HG03342 (cell line): ENCODE measurements around the gene LATS2.

Experiments used
- ATAC-seq: cut with Tn5 transposase; IDR thresholded peaks from one replicate; pipeline ENCODE4 v1.9.1; 2021; ENCODE audit warnings: mild to moderate bottlenecking, moderate library complexity; ENCODE audit not compliant: unreplicated experiment

LATS2 gene

DNA sequence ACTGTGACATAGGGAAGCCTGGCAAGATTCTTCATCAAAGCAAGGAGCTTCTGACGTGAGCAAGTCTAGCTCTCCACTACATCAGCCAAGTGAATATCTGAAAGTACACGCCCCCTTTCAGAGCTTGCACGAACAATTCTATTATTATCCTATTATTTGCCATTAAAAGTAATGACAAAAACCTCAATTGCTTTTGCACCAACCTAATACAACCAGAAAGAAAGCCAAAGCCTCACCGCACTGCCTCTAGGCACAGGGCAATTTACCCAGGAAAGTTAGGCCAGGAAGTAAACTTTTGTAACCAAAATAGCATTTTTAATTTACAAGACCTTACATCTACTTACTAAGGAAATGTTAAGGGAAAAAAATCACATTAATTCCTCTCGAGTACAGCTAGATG lies 41.2 kb downstream of the LATS2 start:
- no peak for ATAC-seq

DNA sequence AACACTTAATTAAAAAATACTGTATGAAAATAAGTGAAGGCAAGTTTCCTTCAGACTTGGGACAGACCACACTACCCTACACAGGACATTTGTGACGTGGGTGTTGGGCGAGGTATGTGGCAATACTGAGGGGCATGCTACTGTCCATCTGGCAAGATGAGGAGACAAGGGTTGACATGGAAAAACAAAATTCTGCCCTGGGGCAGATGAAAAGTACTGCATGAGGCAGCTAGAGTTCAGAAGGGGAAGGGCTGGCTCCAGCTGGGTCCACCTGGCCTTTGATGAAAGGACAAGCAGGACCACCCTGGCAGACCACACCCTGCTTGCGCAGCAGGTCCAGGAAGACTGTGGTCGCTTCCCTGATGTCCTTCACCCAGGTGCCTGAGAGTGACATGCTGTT lies 43.2 kb downstream of the LATS2 start:
- ATAC-seq: no peak

DNA sequence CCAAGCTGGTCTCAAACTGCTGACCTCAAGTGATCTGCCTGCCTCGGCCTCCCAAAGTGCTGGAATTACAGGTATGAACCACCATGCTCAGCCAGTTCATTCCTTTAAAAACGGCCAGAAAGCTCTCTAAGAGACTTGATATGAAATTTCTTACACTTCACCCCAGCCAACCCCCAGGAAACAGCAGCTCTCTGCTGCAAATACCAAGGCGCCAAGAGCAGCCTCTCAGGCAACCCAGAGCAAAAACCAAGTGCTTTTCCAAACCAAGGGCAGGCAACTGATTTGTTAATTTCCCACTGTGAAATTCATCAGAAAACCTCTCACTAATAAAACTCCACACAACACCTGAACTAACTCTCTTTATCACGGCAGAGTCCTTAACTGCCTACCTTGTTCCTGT lies 44.9 kb downstream of the LATS2 start:
- ATAC-seq: no peak

DNA sequence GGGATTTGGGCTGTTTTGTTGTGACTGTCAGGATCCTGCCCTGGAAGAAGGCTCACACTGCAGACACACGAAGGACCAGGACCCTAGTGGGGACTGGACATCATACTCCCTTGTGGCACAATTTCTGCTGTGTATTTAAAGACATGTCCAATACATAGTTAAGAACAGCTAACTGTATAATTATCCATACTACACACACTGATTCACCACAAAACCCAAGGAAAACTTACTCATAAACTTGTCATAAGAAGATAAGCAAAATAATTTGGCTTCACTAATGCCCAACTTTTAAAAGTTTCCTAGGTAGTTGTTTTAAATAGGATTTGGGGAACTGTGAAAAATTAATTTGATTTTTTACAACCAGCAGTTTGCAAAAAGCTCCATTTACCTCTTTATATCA lies 46.1 kb downstream of the LATS2 start:
- no peak for ATAC-seq

DNA sequence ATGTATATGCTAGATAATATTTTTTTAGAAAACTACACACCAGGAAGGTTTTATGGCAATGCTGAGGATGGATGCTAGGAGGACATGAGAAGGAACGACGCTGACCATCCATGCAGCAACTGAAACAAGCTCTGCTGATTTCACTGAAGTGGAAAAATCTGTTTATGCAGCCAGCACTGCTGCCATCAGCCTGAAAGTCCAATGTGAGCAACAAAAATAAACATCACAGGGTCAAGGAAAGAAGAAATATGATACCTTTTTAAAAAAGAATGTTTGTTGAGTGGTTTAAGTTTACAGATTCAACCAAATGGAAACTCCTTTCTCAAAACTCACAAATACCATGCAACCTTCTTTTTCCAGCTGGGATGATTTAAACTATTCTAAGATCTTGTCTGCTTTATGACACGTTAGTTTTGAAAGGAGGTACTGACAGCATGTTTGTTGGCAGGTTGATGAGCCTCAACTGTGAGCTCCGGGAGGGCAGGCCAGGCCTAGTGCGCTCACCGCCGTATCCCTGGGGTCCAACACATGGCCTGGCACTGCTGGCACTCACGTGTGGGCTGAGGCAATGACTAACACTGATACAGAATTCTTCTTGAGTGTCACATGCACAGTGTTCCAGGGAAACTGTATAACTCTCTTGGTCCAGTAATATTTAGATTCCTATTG lies 46.8 kb downstream of the LATS2 start:
- no peak for ATAC-seq

DNA sequence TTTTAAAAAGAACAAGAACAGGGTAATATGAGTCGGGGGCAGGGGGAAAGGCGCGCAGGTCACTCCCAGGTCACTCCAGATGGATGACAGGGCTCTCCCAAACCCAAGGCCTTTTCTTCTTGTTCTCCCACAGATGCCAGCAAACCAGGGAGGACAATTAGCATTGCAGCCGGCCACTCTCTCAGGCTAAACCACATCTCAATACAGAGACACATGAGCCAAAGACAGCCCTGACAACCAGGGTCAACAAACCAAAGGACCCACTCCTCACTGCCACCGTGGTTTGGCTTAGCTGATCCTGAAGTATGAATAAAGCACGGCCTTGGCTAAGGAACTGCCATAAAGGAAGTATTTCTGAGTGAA lies 47.3 kb downstream of the LATS2 start:
- ATAC-seq: no peak

DNA sequence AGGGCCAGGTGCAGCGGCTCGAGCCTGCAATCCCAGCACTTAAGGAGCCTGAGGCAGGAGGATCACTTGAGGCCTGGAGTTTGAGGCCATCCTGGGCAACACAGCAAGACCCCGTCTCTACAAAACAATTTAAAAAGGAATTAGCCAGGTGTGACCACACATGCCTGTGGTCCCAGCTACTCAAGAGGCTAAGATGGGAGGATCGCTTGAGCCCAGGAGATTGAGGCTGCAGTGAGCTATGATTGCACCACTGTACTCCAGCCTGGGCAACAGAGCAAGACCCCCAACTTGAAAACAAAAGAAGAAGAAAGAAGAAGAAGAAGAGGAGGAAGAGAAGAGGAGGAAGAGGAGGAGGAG lies 47.7 kb downstream of the LATS2 start:
- ATAC-seq: no peak

DNA sequence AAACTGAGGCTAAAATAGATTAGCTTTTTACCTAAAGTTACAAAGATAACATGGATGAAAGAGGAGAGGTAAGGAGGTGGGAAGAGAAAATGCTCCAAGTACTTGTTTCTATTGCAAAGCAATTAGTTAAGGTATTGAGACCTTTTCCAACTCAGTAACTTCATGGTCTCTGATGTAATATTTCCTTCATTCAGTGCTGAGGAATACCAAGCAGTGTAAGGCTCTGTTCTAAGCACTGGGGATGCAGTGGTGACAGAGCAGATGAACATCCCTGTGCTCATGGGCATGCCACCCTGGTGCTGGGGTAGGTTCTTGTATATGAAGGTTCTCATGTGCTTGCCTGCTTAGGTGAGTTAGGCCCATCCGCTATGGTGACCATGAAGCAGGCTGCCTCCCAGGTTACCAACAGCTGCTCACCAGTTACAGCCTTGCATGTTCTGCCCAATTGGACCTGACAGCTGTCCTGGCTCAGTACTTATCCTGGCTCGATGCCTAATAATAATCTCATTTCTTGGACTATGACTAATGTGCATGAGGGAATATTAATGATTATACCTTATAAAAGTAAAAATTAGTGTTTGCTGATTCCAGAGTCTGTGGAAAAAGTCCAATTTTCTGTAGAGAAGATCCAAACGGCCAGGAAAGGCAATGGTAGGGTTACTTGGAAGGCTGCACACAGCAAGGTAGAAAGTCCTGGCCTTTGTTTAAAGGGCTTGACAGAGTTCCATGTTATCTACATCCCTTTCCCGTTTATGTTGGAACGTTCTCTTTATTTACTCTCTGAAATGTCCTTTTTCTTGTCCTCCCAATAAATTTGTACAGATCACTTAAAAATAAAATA lies 48.3 kb downstream of the LATS2 start:
- no peak for ATAC-seq

DNA sequence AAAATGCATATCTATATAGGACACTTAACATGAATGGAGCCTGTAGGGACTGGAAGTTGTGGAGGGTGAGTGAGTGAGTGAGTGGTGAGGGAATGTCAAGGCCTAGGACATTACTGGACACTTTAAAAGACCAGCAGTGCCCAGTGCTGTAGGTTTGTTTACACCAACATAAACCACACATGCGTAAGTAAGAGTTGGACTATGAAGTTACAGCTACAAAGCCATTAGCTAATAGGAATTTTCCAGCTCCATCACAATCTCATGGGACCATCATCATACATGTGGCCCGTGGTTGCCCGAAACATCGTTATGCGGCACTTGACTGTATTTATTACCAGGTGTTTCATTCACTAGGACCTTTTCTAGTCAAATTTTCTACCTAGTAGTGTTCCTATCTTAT lies 49.2 kb downstream of the LATS2 start:
- no peak for ATAC-seq

DNA sequence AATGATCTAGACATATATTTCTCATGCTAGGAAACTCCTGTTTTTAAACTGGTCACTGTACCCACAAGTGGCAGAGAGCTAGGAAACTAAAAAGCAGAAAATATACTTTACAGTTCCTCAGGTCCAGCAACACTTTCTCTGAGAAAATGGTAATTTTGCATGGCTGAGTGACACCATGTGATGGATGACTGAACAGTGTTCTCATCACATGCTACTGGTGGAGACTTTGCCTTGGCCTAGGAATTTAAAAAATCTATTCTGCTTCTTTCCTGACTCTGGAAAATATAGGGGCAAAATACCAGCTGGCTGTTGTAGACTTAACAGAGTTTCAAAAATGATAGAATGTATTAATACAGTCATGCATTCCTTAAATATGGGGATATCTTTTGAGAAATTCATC lies 50.0 kb downstream of the LATS2 start:
- no peak for ATAC-seq

DNA sequence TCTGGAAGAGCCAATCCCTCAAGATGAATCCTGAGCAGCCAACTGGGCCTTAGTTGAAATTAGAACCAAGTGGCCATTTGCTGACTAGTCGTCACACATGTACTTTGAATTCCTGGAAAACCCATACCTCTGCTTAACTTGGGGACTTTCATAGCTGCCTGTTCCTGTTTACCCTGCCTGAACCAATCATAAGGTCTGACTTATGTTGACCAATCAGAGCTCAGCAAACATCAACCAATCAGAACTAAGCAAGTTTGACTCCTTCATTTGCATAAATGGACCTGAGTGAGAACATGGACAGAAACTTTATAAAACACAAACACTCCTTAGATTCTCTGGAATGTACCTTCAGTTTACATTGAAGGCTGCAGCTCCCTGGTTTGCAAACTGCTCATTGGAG lies 50.8 kb downstream of the LATS2 start:
- ATAC-seq: no peak

DNA sequence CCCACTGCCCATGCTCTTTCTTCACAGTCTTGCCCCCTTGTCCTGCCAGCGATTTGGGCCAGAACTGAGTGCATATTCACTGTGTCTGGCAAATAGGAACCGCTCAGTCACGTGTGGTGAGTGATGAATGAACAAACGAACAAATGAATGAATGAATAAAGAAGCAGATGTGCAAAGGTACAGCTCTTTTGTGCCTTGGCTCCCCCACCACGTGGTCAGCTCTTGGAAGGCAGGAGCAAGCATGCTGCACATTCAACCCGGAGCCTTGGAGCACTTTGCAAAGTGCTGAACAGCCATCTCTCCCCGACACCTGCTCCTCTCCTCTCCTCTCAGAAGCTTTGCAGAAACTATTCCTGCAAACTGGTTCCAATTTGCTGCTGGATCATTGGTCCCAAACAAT lies 52.4 kb downstream of the LATS2 start:
- no peak for ATAC-seq

DNA sequence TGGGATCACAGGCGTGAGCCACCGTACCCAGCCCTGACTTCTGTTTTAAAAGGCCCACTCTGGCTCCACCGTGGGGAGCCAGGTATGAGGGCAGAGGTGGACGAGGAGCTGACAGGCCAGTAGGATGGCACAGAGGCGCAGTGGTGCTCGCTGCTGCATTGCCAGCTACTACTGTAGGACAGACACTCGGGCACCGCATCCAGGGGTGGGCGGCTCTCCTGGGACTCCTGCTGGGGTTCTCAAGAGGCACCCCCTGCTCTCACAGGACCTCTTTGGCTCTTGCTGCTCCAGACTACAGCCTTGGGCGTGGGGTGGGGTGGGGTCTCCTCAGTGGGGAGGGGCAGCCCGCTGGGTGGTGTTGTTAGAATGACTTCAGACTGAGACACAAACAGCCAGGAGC lies 53.4 kb downstream of the LATS2 start:
- no peak for ATAC-seq

DNA sequence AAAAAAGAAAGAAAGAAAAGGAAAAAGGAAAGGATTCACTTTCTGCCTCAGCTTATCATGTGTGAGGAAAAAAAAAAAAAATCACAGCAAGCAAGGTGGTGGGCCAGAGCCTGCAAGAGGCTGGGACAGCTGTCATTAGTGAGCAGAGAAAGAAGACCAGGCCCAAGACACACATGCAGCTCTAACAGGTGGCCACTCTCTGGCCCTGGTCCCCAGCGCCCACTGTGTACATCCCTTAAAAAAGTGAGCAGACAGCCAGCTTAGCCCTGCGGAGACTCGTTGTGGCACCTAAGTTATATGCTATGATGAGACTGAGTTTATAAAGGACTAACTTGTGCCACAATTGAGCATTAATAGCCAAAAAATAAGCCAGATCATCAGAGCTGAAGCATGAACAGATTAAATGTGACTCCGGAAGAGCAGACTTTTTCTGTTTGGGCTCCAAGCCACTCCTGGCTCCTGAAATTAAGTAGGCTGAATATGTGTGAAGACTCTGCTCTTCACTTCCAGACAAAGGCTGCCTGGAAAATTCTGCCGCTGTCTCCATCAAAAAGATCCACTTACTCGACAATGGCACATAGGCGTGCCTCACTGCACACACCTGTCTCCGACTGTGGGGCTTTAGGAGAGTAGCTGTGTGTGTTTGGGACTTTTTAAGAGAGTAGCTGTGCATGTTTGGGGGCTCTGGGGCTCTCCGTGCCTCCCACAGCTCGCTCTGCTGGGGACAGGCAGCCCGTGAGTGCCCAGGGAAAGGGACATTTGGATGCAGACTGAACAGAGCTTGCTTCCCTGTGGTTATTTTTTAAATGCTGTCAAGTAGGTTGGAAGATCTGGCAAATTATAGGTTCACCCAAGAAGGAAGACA lies 55.0 kb downstream of the LATS2 start:
- no peak for ATAC-seq

DNA sequence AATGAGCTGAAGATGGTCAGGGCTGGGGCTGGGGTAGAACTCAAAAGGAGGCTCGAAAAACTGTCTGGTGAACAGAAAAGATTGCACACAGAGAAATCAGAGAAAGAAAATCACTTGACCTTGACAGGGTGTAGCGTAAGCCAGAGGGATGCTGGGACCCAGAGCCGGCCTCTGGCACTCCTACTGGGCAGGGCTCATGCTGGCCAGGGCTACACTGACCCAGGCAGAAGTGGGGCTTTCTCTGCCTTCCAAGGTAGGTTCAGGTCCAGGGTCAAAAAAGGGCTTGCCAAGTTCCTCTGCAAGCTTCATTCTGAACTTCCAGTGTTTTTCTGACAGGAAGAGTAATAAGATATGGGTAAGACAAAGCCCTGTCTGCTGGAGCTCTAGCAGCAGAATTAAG lies 56.2 kb downstream of the LATS2 start:
- ATAC-seq: no peak

DNA sequence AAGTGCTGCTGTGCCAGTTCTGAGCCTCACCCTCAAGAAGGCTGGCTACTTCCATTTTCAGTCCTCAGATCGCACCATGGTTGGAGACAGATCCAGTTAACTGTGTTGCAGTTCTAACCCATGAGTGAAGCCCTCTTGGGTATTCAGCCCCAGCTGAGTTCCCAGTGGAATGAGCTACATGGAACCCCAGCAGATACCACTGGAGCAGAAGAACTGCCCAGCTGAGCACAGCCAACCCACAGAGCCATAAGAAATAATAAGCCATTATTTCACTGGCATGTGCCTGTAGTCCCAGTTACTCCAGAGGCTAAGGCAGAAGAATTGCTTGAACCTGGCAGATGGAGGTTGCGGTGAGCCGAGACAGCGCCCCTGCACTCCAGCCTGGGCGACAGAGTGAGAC lies 59.9 kb downstream of the LATS2 start:
- ATAC-seq: no peak

DNA sequence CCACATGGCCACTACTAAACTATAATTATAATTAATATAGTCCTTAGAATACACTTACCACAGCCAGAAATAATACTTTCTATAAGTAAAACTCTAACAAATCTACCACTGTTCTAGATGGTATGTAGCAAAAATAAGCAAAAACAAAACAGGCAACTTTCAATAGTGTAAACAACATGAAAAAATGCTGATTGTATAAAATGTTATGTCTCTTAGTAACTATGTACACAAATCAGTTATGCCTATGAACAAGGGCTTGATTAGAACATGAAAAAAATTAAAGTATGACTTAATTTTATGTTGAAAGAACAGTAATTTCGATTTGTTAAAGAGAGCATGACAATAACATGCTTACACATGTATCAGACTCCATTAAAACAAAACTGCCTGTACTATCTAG lies 60.7 kb downstream of the LATS2 start:
- no peak for ATAC-seq

DNA sequence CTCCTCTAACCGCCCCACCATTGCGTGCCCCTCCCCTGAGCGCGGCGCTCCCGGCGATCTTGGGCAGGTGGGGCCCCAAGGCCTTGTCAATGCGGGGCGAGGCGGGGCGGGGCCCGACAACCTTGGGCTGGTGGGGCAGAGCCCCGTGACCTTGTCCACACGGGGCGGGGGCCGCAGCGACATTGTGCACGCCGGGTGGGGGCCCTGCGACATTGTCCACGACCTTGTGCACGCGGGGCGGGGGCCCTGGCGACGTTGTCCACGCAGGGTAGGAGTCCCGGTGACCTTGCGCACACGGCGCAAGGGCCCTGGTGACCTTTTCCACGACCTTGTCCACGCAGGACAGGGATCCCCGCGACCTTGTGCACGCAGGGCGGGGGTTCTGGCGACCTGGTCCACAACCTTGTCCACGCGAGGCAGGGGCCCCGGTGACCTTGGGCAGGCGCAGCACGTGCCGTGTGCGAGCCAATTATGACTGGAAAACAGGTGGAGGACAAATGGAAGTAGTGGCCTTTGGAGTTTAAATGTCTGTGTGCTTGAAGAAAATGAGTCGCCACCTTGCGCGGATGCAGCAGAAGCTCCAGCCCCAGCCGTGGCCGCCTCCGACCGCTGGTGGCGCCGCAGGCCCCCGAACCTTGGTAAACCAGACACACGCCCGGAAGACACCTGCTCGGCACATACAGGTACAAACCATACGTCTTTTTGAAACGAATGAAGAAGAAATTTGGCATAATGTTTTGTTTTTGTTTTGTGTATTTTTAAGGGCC lies 62.6 kb downstream of the LATS2 start:
- ATAC-seq: no peak

DNA sequence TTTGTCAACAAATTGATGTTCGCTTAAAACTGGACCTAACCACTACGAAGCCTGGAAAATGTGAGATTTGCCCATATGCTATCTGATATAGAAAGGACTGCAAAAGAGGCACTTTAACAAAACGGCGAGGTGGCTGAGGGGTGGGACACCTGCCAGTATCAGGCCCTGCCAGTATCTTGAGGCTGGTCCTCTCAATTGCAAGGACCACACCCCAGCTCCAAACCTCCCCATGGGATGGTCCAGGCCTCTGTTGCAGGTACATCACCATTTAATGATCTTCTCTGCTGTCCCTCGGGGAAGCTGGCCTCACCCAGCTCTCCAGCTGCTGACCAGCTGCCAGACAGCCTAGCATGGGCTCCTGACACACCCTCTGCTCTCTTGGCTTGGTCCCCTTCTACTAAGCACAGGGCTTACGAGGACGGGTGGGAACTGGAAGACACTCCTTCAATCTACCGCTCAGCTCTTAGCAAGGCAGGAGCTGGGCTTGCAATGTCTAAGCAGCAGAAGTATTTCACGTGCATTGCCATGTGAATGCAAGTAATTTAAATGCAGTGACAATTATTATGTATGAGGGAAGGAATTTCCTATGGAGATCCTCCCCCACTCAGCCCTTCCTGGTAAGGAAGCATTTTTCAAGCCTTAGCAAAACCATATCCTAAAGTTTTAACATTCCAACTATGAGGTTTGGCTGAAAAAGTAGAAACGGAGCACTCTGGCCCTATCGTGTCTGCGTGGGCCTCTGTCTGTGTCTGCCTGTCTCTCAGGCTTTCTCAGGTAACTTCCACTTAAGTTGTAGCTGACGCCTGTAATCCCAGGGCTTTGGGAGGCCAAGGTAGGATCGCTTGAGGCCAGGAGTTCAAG lies 63.9 kb downstream of the LATS2 start:
- ATAC-seq: no peak

DNA sequence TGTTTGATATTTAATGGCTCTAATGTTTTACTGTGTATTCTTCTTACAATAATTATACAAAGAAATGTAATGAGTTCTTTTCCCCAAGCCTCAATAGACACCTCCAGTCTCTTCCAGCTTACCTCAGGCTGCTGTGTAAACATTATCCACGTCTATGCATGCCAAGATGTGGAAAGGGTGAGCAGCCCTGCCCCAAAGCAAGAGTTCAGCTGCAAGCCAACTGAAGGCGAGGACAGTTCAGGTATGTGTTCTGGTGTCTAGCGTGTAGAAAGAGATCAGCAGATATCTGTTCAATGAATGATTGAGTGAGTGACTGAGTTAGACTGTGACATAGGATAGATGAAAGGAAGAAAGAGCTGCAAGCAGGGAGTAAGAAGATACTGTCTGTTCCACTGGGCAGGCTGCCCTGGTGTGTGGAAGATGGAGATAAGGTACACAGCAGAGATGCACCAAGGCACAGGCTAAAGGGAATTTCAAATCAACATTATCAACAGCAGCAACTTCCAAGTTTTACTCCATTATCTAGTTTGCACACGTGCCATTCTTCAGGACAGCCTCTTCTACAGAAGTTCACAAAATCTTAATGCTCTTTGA lies 66.0 kb downstream of the LATS2 start:
- ATAC-seq: no peak
